DND-41 (cell line): Measurements from ENCODE around the gene TBXT.

Experiments
- ATAC-seq: fragments of 200-7000 bp; cut with Tn5 transposase; 3 replicates; pipeline ENCODE4 v1.9.1; 2021; ENCODE audit warnings: low read depth; ENCODE audit not compliant: insufficient read depth
- DNase-seq: peaks from one replicate; pipeline ENCODE4 v3.0.0-alpha.2; 2020
- H2AFZ ChIP-seq: 2 replicates; pipeline ENCODE4 v1.6.0; 2012; ENCODE audit warnings: low read depth, low read length
- H3K27ac ChIP-seq: 2 replicates; pipeline ENCODE4 v1.5.1; 2012; ENCODE audit warnings: low read length, inconsistent platforms
- H3K27me3 ChIP-seq: fragments of 200-600 bp; sonication (generic); 2 replicates; pipeline ENCODE4 v1.6.0; 2012; ENCODE audit warnings: low read length, mild to moderate bottlenecking, inconsistent platforms; ENCODE audit not compliant: insufficient read depth, poor library complexity
- H3K36me3 ChIP-seq: 2 replicates; pipeline ENCODE4 v1.5.1; 2012; ENCODE audit warnings: low read length, inconsistent platforms; ENCODE audit not compliant: insufficient read depth
- H3K4me1 ChIP-seq: 2 replicates; pipeline ENCODE4 v1.5.1; 2012; ENCODE audit warnings: mild to moderate bottlenecking, low read length; ENCODE audit not compliant: insufficient read depth
- H3K4me2 ChIP-seq: 2 replicates; pipeline ENCODE4 v1.6.0; 2012; ENCODE audit warnings: mild to moderate bottlenecking, moderate library complexity, low read length, inconsistent platforms; ENCODE audit not compliant: insufficient read depth
- H3K4me3 ChIP-seq, 2 experiments: fragments of 200-600 bp in 1 of 2; shearing (Covaris generic) in 1 of 2; 2 replicates each; pipeline ENCODE4 v1.5.1; 2012 to 2016; ENCODE audit warnings: inconsistent platforms in 2 of 2, low read length in 2 of 2, mild to moderate bottlenecking in 2 of 2, low read depth in 1 of 2, moderate library complexity in 1 of 2
- H3K79me2 ChIP-seq: 2 replicates; pipeline ENCODE4 v1.6.0; 2012; ENCODE audit warnings: low read length, inconsistent platforms; ENCODE audit not compliant: insufficient read depth
- H3K9ac ChIP-seq: 2 replicates; pipeline ENCODE4 v1.6.0; 2012; ENCODE audit warnings: low read depth, mild to moderate bottlenecking, inconsistent platforms, low read length, moderate library complexity
- H3K9me3 ChIP-seq: 2 replicates; pipeline ENCODE4 v1.5.1; 2012; ENCODE audit warnings: low read length, moderate library complexity, mild to moderate bottlenecking, inconsistent platforms; ENCODE audit not compliant: insufficient read depth, severe bottlenecking
- H4K20me1 ChIP-seq: 2 replicates; pipeline ENCODE4 v1.6.0; 2012; ENCODE audit warnings: low read length; ENCODE audit not compliant: insufficient read depth
- EZH2 ChIP-seq: IDR thresholded peaks from 3 replicates; pipeline ENCODE4 v1.6.1; 2012; ENCODE audit warnings: borderline replicate concordance, low read depth, mild to moderate bottlenecking, moderate library complexity, low read length, inconsistent platforms; ENCODE audit not compliant: severe bottlenecking
- TF ChIP-seq, protein P1 (sequence below): IDR thresholded peaks from 2 replicates; pipeline ENCODE4 v1.5.1; 2012; ENCODE audit warnings: borderline replicate concordance, low read length, moderate library complexity, mild to moderate bottlenecking; ENCODE audit not compliant: poor library complexity, severe bottlenecking; ENCODE audit errors: extremely low read depth

The TBXT gene

DNA sequence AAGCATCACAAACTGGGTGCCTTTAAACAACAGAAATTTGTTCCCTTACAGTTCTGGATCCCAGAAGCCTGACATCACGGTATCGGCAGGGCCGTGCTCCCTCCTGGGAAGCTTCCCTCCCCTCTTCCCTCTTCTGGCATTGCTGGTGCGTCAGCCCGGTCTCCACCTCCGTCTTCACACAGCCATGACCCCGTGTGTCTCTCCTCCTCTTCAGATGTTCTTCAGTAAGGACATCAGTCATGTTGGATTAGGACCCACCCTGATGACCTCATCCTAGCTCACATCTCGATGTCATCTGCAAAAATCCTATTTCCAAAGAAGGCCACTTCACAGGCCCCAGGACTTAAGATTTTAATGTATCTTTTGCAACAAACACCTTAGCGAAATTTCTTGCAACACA is 38.4 kb upstream of the TBXT start:
- H3K4me3 ChIP-seq, result peak overlapping the region in 1 of 2 experiments; percentile 55; a peak in 2 of 4 replicates
- no peaks in the 10 kb centered on the region for H3K27me3 ChIP-seq
- H3K27ac ChIP-seq, result peak overlapping the region; percentile 80
- H4K20me1 ChIP-seq, result no peaks in the 10 kb centered on the region
- ATAC-seq, result no peak
- H3K4me1 ChIP-seq, result peaks cover 28% of the 10 kb centered on the region
- 0 out of 2 replicates have a peak overlapping the region, but pooled peaks have one; percentile 71 for H2AFZ ChIP-seq
- H3K9ac ChIP-seq, result peak overlapping the region; percentile 60
- no peaks in the 10 kb centered on the region for H3K9me3 ChIP-seq
- peak overlapping the region; percentile 62; the same call in 1 of the 2 replicates for H3K4me2 ChIP-seq
- no peaks in the 10 kb centered on the region for H3K36me3 ChIP-seq
- no peak for DNase-seq
- no peak for TF ChIP-seq EZH2
- TF ChIP-seq, protein P1, sequence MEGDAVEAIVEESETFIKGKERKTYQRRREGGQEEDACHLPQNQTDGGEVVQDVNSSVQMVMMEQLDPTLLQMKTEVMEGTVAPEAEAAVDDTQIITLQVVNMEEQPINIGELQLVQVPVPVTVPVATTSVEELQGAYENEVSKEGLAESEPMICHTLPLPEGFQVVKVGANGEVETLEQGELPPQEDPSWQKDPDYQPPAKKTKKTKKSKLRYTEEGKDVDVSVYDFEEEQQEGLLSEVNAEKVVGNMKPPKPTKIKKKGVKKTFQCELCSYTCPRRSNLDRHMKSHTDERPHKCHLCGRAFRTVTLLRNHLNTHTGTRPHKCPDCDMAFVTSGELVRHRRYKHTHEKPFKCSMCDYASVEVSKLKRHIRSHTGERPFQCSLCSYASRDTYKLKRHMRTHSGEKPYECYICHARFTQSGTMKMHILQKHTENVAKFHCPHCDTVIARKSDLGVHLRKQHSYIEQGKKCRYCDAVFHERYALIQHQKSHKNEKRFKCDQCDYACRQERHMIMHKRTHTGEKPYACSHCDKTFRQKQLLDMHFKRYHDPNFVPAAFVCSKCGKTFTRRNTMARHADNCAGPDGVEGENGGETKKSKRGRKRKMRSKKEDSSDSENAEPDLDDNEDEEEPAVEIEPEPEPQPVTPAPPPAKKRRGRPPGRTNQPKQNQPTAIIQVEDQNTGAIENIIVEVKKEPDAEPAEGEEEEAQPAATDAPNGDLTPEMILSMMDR, result no peak
- peaks cover 10% of the 10 kb centered on the region for H3K79me2 ChIP-seq

DNA sequence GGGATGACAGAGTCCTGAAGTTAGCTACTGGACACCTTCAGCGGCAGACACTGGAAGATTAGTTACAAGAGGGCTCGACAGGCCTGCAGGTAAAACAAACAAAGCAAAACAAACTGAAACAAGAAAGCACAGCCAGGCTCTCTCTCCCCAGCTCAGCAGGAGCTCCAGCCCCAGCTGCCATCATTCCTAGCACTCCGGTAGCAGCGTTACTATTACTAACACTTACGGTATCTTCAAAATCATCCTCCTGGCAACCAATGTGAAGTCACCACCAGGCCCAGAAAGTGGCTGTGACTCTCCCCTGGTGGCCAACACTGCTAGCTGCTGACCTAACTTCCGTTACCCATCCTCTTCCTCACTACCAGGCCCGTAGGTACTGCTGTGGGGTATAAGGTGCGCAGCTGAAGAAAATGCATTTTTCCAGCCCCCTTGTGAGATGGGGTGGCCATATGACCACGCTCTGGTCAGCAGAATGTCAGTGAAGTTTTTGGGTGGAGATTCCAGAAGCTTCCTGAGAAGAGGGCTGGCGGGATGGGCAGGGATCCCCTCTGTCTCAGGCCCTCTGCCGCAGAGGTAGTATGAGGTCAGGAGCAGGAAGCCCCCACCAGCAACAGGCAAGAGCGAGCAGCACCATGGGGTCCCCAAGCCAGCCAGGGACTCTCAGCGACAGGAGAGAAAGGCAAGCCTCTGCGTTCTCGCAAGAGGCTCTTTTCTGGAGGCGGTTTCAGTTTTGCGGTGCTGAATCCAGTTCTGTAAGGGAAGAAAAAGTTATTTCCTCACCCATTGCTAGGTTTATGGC is 37.4 kb upstream of the TBXT start:
- no peak for DNase-seq
- H3K27me3 ChIP-seq, result no peaks in the 10 kb centered on the region
- TF ChIP-seq EZH2, result no peak
- TF ChIP-seq, protein P1, result peak; percentile 7

DNA sequence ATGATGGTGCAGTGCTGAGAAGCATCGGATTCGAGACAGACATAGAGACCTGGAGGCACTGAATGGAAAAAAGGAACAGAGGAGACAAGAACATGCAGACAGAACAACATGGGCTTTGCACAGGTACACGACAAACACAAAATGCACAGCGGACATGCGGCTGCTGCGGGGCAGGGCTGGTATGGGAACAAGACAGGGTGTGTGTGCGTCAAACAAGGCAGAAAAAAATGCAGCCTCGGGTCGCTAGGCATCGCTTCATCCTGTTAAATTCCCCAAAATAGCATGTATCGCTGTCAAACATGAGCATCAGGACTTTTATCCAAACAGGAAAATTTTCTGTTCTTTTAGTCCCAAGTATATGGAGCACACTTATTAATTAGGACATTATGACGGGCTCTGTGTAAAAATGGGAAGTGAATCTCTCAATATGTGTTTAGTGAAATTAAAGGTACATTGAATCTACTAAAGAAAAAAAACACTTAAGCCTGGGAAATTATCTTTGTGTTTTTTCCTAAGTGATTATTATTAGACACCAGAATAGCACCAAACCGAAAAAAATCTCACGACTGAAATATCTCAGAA is 36.1 kb upstream of the TBXT start:
- Histone ChIP-seq H3K27ac (no peak overlapping the region), H2AFZ (no peak overlapping the region), H3K79me2 (peaks cover 10% of the 10 kb centered on the region), H4K20me1 (no peaks in the 10 kb centered on the region), H3K9me3 (no peaks in the 10 kb centered on the region), H3K4me3 (no peak overlapping the region), H3K27me3 (no peaks in the 10 kb centered on the region), H3K9ac (no peak overlapping the region), H3K4me2 (no peak overlapping the region), H3K36me3 (no peaks in the 10 kb centered on the region), H3K4me1 (peaks cover 28% of the 10 kb centered on the region)
- TF ChIP-seq, protein P1, result no peak
- TF ChIP-seq EZH2, result no peak
- ATAC-seq, result no peak
- DNase-seq, result no peak

More for the DNA sequence above, 37.4 kb upstream of the TBXT start:
- H2AFZ ChIP-seq, result no peak overlapping the region
- H3K4me3 ChIP-seq, result no peak overlapping the region
- no peak overlapping the region for H3K27ac ChIP-seq
- peaks cover 28% of the 10 kb centered on the region for H3K4me1 ChIP-seq
- H4K20me1 ChIP-seq, result no peaks in the 10 kb centered on the region
- no peak overlapping the region for H3K9ac ChIP-seq
- H3K4me2 ChIP-seq, result no peak overlapping the region
- no peaks in the 10 kb centered on the region for H3K36me3 ChIP-seq
- no peaks in the 10 kb centered on the region for H3K9me3 ChIP-seq
- H3K79me2 ChIP-seq, result peaks cover 10% of the 10 kb centered on the region
- no peak for ATAC-seq
